Muscle layer of colon (tissue), 2 donors: ENCODE results near the gene TMEM138.

ENCODE experiments used
- H3K27ac ChIP-seq: one replicate; pipeline ENCODE4 v1.7.0; 2013; ENCODE audit warnings: low read depth, mild to moderate bottlenecking, low read length, moderate library complexity
- H3K27me3 ChIP-seq, 2 donors: one replicate each; pipeline ENCODE4 v1.7.0; 2013; ENCODE audit warnings: low read length in 2 of 2, mild to moderate bottlenecking in 2 of 2; ENCODE audit not compliant: insufficient read depth in 2 of 2, control insufficient read depth in 1 of 2
- H3K36me3 ChIP-seq: one replicate; pipeline ENCODE4 v1.7.0; 2013; ENCODE audit warnings: mild to moderate bottlenecking, low read length; ENCODE audit not compliant: insufficient read depth
- H3K4me1 ChIP-seq: one replicate; pipeline ENCODE4 v1.7.0; 2013; ENCODE audit warnings: mild to moderate bottlenecking, low read length; ENCODE audit not compliant: insufficient read depth
- H3K4me3 ChIP-seq, 2 donors: one replicate each; pipeline ENCODE4 v1.7.0; 2013; ENCODE audit warnings: low read length in 2 of 2, low read depth in 1 of 2, mild to moderate bottlenecking in 1 of 2, moderate library complexity in 1 of 2
- H3K9ac ChIP-seq: one replicate; pipeline ENCODE4 v1.7.0; 2013; ENCODE audit warnings: low read length
- H3K9me3 ChIP-seq: one replicate; pipeline ENCODE4 v1.7.0; 2013; ENCODE audit warnings: mild to moderate bottlenecking, low read length
- donor health status: abdominal sarcoma.
- donor health status: Adenocarcinoma of cecum.

The TMEM138 gene

GRCh38 chr11:61418136-61418535 lies 56.0 kb downstream of the TMEM138 start:
- peaks cover 80% of the 10 kb centered on the region for H3K36me3 ChIP-seq
- H3K9me3 ChIP-seq = no peaks in the 10 kb centered on the region
- no peak overlapping the region for H3K4me3 ChIP-seq
- H3K27ac ChIP-seq = no peak overlapping the region
- H3K27me3 ChIP-seq = no peaks in the 10 kb centered on the region
- no peak overlapping the region for H3K9ac ChIP-seq
- no peaks in the 10 kb centered on the region for H3K4me1 ChIP-seq
